ENCODE data around the gene OR52B2.

OR52B2 gene

DNA sequence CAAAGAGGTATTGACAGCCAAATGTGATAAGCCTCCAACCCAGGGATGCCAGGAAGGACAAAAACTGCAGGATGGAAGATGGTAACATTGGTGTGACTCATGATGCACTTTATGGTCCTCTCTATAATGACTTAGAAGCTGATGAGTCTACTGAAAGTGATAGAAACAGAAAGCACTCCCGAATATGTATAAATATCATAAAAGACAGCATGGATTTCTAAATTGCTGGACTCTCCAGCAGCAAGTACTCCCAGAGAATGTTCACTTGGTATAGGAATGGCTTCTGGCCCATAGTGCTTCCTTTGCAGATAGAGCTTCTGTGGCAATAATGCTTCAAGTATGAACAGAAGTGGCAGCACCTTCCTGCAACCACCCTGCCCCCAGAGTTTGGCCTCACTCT, at the start of gene OR52B2:
Gene OR52B2, minus strand, starts transcription at position 101 of the 400 bp plus-strand sequence. Its CDS starts 0 bp downstream, at position 101.
- DNase-seq = no peak

DNA sequence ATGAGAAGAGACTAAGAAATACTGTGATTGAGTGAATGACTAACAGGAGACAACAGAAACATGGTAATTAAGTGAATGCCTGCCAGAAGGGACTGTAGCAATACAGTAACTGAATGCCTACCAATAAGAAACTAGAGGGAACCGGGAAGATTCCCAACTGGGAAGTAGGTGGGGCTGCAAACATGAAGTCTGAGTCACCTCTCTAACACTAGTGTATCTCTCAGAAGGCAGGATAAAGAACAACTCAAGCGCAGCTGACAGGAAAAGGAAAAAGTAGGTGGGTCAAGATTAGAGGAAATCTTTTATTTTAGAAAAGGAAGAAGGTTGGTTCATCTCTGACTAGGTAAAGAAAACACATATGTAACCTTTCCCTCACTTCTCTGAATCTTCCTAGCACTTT, 49.2 kb upstream of the OR52B2 start:
- DNase-seq = no peak

DNA sequence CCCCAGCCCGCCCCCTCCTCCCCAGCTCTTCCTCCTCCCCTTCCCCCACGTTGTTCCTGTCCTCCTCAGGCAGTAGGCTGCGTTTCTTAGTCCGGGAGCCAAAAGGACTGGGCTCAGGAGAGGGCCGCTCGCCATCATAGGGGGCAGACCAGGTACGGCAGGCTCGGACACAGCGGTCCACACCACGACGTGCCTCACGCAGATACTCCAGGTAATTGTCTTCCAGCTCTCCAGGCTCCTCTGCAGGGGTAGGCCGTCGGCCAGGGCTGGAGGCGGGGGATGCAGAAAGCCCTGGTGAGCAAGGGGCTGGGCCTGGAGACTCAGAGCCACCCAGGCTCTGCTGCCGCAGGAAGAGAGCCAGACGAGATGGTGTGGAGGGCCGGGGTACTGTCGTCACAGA, 47.6 kb upstream of the OR52B2 start:
- DNase-seq = no peak

DNA sequence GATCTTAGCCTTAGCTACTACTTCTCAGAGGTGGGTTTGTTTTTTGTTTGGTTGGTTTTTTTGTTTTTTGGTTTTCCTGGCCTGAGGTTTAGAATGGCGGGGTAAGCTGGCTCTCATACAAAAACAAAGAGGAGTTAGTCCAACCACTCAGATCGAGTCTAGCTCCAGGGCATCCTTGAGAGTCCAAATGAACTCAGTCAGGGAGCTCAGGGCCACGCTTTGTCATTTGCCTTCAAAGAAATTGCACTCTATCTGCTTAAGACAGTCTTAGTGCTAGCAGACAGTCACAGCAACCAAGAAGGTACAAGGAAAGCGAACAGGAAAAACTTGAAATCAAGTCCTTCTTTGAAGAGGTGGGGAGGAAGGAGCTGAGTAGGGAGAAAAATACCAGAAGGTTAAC, 46.4 kb upstream of the OR52B2 start:
- no peak for DNase-seq

DNA sequence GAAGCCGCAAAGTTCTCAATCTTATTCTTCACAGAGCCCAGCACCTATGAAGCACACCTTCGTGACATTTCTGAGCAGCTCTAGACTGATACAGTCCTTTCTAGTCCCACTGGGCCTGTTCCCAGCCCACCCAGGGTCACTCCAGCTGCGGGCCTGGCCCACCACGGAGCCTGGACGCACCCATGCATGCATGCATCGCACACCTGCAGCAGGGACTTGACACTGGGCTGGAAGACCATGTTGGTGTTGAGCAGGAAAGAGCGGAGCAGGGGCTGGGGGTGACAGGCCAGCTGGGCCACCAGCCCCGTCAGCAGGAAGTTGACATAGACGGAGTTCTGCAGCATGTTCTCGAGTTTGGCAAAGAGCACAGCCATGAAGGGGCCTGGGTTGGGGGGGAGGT, 44.4 kb upstream of the OR52B2 start:
- DNase-seq = no peak

DNA sequence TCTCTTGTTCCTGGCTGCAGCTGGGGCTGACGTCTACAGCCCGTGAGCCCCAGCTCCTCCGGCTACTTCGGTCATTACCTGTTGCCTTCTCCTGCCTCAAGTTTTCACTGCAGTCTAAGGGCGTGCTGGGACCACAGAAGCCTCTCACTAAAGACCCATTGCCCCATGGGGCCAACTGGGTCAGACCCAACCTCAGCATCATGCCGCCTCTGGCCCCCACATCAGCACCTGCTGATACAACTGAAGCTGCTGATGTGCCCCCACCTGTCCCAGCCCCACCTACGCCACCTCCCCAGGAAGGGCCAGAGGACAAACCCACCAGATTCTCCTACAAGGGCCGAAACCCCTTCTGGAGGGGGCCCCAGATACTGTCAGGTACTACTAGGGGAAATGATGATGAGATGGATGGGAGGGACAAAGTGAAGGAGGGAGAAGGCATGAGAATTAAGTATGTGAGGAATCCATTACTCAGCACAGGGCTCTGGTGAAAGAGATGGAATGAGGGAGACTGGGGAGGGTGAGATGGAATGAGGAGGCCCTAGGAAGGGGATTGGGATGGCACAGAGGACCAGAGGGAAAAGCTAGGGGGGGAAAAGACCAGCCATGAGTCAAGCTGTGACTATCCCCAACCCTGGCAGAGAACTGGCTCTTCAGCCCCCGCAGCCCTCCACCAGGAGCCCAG, 40.3 kb upstream of the OR52B2 start:
- no peak for DNase-seq

DNA sequence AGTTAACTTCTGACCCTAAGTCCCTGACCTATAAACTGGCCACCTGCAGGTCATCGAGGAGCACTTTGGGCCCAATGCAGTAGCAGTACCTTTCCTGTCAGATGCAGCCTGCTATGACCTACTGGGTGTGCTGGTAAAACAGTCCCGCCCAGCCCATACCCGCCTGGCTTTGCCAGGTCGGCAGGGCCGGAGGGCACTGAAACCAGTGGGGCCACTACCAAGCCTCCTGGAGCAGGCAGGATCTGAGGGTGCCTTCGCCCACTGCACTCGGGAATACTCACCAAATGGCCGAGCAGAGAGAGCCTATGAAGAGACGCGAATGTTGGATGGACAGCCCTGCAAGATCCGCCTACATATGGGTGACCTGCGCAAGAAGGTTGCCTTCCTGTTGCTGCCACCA, 39.7 kb upstream of the OR52B2 start:
- no peak for DNase-seq

DNA sequence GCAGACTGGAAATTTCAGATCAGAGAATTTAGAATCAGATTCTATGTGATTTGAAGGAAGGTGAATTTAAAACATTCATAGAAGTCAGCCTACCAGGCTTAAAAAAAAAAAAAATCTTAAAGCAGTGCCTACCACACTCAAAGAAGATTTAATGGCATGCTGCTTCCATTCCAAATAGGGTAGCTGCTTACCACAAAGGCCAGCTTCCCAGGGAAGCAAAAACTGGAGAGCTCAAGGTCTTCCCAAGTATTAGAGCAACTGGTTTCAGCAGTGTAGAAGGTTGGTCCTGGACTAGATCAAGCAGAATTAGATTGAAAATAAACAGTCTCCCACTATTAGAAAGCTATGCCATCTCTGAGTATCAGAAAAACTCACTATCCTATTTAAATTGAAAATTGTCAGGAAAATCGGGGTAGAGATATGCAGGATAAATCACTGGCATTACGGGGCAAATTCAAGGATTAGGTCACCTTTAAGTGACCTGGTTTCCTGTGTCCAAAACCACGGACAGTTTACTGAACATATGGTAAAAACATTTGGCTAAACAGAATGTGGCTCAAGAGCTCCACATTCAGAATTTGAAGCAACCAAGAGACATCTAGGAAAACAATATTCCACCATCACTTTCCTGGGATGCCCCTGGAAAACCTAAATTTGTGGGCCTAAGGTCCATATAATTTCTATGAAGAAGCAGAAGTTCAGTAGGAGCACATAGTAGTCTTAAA, 36.5 kb upstream of the OR52B2 start:
- DNase-seq = no peak

DNA sequence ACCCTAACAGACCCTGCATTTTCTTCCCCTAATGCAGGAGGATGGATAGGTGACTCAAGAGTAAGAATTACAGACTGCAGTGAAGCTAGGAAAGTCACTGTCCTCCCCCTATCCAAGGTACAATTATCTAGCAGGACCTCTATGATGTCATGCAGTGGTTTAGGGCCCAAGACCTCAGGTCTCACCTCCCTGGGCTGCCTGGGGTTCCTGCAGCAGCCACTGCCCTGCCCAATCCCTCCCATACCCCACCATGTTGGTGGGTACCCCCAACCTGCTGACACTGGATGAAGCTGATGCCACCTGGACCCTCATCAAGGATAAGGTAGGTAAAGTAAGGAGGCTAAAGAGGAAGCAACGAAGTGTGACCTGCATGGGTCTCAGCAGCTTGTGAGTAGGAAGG, 35.2 kb upstream of the OR52B2 start, which contains the start of gene C11orf42:
Gene C11orf42, plus strand, starts transcription at position 192 of the 400 bp plus-strand sequence. Its CDS starts 59 bp downstream, at position 251.
- DNase-seq = no peak

DNA sequence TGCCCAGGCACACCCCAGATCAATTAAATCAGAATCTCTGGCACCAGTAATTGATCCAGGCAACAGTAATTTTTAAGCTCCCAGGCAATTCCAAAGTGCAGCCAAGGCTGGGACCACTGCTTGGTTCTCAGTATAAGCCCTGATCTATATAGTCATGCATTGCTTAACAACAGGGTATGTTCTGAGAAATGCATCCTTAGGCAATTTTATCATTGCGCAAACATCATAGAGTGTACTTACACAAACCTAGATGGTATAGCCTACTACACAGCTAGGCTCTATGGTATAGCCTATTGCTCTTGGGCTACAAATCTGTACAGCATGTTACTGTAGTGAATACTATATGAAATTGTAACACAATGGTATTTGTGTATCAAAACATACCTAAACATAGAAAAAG, 34.6 kb upstream of the OR52B2 start:
- no peak for DNase-seq

DNA sequence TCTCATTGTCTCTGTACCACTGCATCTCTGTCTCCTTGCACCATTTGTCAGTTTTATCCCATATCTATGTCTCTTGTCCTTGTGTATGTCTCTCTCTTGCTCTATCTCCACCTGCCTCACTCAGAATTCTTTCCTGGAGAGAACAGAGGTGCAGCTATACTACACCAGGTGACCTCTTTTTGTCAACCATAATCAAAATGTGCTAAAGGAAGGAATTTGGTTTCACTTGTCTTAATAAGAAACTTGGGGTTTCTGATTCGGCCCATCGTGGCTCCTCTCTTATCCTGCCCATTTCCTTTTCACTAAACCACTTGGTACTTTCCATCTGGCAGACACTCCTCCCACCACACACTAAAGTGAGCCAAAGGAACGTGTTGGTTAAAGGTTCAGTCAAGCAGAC, 33.2 kb upstream of the OR52B2 start:
- DNase-seq = peak in 1 of 2 donors; percentile 32

DNA sequence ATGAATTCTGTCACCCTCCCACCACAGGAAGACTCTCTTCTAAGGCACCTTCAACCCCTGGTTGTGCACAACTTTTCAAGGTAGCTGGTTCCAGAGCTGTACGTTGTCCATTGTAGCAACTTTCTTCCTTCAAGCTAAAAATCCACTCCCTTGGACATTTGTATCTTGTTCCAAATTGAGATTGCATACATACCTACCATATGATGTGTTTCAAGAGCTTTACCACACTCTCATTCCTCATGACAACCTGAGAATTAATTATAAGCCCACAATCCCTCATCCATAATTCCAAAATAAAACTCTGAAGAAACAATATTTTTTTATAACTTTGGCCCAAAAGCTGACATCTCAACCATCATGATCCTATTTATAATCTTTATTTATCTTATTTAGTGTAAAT, 31.9 kb upstream of the OR52B2 start:
- no peak for DNase-seq

DNA sequence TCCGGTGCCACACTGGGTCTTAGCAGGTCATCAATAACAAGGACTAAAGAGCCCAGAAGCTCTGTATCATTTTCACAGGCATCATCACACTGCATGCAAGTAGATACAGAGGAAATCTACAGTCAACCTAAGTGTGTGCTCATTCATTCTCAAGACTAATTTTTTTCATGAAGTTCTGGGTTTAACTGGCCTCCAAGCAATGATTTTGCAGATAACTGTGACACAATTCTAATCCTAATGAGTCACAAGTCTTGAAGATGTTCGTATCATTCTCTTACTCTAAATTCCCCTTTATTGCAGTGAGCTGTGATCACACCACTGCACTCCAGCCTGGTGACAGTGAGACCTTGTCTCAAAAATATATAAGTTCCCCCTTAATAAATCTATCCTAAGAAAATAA, 31.4 kb upstream of the OR52B2 start:
- DNase-seq = peak in 1 of 2 donors; percentile 29

DNA sequence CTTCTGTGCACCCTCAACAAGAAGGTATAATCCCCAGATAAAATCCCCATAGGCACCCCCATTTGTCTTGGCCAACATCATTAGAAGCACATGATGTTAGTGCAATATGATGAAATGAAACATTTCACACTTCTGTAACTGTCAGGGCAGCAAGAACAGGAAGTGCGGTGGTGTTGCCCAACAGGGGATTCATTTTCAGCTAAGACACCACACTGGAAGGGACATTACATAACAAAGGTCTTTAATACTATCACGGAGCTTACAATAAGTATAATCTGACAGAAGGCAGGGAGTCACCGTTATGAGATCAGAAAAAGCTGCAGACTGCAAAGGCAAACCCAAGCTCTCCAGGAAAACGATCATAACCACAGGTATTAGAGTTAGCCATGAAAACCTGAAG, 30.8 kb upstream of the OR52B2 start:
- DNase-seq = peak; percentile 42 to 78

DNA sequence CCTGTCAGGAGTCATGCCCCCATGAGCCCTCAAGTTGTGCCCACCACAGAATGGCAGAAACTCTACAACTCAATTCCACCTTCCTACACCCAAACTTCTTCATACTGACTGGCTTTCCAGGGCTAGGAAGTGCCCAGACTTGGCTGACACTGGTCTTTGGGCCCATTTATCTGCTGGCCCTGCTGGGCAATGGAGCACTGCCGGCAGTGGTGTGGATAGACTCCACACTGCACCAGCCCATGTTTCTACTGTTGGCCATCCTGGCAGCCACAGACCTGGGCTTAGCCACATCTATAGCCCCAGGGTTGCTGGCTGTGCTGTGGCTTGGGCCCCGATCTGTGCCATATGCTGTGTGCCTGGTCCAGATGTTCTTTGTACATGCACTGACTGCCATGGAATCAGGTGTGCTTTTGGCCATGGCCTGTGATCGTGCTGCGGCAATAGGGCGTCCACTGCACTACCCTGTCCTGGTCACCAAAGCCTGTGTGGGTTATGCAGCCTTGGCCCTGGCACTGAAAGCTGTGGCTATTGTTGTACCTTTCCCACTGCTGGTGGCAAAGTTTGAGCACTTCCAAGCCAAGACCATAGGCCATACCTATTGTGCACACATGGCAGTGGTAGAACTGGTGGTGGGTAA, 29.2 kb upstream of the OR52B2 start, which contains the start of gene OR52W1:
Gene OR52W1, plus strand, starts transcription at position 51 of the 637 bp plus-strand sequence. Its CDS starts 0 bp downstream, at position 51.
- DNase-seq = no peak

DNA sequence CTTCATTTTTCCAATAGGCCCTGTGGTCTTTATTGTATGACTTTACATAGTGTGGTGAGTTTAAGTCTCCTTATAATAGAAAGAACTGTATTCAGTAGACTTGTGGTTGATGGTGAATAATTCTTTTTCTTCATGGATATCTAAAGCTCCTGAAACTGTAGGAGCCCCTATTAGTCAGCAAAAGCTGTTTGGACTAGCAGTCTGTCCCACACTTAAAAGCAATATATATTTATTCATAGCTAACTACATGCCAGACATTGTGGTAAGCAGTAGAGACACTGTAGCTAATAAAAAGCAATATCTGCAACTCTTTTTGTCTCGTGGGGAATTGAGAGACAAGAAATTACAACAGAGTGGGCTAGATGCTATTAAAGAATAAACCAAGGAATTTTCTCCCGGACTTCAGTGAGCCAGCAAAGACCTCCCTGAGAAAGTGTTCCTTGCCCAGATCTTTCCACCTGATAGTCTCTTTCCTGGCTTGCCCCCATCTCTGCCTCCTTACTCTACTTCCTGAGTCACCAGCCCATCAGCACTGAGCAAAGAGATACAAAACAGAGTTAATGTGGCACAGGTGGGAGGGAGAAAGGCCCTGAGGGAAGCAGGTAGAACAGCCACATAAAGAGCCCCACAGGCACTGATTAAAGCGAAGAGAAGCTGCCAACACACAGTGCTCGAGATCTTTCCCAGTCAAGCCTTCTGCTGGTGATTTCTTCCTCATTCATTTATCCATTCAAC, 27.5 kb upstream of the OR52B2 start:
- DNase-seq = no peak

DNA sequence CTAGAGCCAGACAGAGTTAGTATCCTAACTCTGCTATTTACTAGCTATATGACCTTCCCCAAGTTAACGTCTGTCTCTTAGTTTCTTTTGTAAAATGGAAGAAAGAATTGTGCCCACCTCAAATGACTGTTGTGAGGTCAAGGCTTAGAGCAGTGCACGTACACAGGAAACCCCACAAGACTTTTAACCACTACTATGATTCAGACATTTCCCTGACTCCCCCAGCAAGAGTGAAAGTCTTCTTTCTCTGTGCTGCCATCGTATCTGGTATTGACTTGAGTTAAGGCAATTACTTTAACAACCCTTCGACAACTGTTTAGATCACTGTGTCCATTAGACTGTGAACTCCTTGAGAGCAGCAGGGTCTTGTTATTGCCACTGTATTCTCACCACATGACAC, 26.3 kb upstream of the OR52B2 start:
- DNase-seq = no peak

DNA sequence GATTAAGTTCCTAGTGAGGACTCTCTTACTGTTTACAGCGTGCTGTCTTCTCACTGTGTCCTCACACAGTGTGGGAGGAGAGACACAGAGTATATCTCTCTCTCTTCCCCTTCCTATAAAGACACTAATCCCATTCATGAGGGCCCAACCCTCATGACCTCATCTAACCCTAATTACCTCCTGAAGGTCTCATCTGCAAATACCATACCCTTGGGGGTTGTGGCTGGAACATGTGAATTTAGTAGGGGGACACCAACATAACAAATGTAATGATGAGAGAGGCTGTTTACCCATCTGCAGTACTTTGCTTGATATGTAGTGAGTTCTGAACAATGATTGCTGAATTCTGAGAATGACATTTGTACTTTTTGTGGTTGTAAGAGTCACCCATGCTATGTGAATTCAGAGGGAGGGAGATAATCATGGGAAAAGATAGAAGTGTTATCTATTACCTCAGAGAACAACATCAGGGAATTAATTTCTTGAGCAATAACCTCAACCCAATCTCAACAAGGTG, 24.0 kb upstream of the OR52B2 start:
- no peak for DNase-seq

DNA sequence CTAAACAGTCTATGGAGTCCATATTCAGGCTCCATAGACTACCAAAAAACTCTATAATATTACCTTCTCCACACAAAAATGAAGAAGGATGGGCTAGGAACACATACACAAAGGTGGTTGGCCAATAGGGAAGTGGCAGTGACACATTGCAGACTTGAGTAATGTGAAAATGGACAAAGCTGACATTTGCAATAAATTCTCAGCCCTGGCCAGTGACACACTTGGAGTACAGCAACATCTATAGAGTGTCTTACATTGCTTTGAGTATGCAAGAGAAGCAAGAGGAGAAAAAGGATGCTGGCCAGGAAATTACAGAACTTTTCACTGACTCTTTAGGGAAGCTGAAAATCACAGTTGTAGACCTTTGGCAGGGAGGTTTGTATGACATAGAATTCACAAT, 21.6 kb upstream of the OR52B2 start:
- peak in 1 of 2 donors; percentile 42 for DNase-seq

DNA sequence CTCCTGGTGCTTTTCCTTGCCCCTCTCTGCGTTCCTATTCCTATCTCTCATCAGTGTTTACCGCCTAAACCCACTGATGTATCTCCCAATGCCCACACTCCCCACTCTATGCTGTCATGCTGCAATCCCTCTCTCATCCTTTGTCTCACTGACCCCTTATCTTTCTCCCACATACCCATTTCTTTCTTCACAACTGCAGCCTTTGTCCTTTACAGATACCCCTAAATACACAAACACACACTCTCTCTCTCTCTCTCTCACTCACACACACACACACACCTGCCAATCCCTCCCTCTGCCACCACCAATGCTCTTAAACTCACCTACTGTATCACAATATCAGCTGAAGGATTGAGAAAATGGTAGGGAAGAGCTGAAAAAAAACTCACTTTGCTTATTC, 5.3 kb upstream of the OR52B2 start:
- no peak for DNase-seq

DNA sequence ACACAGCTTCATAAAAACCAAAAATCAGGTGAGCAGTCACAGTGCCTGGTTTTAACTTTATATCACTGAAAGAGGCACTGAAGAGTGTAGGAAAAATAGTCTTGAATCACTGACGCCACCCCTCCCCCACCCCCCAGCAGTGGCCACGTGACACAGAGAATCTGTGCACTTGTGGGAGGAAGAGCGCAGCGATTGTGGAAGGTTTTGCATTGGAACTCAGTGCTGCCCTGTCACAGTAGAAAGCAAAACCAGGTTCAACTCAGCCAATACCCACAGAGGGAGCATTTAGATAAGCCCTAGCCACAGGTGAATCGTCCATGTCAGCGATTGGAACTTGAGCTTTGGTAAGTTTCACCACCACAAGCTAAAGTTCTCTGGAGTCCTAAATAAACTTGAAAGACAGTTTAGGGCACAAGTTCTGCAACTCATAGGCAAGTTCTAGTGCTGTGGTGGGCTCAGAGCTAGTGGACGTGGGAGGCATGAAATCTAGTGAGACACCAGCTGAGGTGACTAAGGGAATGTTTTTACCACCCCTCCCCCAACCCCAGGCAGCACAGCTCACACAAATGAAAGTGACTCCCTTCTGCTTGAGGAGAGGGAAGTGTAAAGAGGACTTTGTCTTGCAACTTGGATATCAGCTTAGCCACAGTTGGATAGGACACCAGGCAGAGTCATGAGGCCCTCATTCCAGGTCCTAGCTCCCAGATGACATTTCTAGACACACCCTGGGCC, 13.3 kb downstream of the OR52B2 start:
- peak in 1 of 2 donors; percentile 0 for DNase-seq

DNA sequence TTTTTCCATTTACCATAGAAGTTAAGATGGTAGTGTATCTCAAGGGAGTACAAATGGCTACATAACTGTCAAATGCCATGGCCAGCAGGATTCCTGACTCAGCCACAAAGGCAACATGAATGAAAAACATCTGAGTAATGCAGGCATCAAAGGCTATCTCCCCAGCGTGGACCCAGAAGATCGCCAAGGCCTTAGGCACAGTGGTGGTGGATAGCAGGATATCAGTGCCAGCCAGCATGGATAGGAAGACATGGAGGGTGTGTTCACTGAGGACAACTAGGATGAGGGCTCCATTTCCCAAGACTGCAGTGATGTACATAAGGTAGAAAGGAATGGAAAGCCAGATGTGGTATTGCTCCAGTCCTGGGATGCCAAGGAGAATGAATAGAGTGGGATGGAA, 18.0 kb downstream of the OR52B2 start:
- DNase-seq = no peak
